IPS-18a (cell line): ENCODE results near the gene ZNF878.
A peak's percentile ranks its signal among the peaks of the same experiment; 100 is the strongest.
"Not testable (repeated sequence)": the region's sequence is repeated elsewhere in the genome, so short reads cannot be mapped to it uniquely, and the experiment has no call there.

Experiments
- H3K27ac ChIP-seq: one replicate; pipeline ENCODE4 v1.5.1; 2013; ENCODE audit warnings: low read length
- H3K27me3 ChIP-seq: one replicate; pipeline ENCODE4 v1.6.1; 2013; ENCODE audit warnings: mild to moderate bottlenecking, low read length; ENCODE audit not compliant: control insufficient read depth, insufficient read depth
- H3K36me3 ChIP-seq: one replicate; pipeline ENCODE4 v1.6.1; 2013; ENCODE audit warnings: low read depth, low read length; ENCODE audit not compliant: control insufficient read depth
- H3K4me1 ChIP-seq: one replicate; pipeline ENCODE4 v1.6.1; 2013; ENCODE audit warnings: low read depth, low read length; ENCODE audit not compliant: control insufficient read depth
- H3K4me3 ChIP-seq: one replicate; pipeline ENCODE4 v1.5.1; 2013; ENCODE audit warnings: low read length
- H3K9ac ChIP-seq: one replicate; pipeline ENCODE4 v1.6.1; 2013; ENCODE audit warnings: mild to moderate bottlenecking, low read length, moderate library complexity
- H3K9me3 ChIP-seq: one replicate; pipeline ENCODE4 v1.6.1; 2013; ENCODE audit warnings: low read depth, low read length; ENCODE audit not compliant: control insufficient read depth

Gene ZNF878

GRCh38 chr19:12052497-12053169 is at the start of gene ZNF878:
ZNF878 (minus strand) TSS chr19:12052961; CDS start chr19:12052801, 160 bp downstream.
- Histone ChIP-seq H3K4me1 (peaks cover 4% of the 10 kb centered on the region), H3K9ac (peak within 1 kb of the TSS; percentile 61), H3K27me3 (no peaks in the 10 kb centered on the region), H3K27ac (no peak within 1 kb of the TSS), H3K36me3 (peaks cover 3% of the 10 kb centered on the region), H3K9me3 (no peaks in the 10 kb centered on the region), H3K4me3 (peak within 1 kb of the TSS; percentile 83)

- H3K9me3 ChIP-seq: peaks cover 8% of the 10 kb centered on the region
- H3K4me1 ChIP-seq: peaks cover 2% of the 10 kb centered on the region
- peaks cover 18% of the 10 kb centered on the region for H3K36me3 ChIP-seq
Measured at GRCh38 chr19:12098040-12098439, 45.3 kb upstream of the ZNF878 start.

DNA sequence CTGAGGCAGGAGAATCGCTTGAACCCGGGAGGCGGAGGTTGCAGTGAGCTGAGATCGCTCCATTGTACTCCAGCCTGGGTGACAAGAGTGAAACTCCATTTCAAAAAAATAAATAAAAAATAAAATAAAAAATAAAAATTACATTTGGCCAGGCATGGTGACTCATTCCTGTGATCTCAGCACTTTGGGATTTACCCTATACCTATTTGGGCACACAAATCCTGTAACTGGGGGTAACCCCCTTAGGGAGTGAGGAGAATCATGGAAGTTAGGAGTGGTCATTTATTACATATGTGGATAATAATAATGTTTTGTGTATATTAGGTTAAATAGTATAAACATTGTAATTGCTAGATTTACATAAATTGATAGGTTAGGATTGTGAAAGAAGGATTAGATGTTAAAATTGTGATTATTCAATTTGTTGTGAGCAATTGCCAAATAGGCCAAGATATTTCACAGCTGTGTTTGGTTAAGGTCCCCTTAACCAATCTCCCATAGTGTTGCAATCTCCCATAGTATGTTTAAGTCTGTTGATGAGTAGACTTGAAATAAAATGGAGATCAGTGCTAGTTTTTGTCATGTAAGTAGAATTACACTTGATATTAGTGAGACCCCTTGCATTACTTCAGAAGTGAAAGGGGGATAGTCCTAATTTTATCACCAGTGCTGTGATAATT is 42.5 kb upstream of the ZNF878 start:
- Histone ChIP-seq H3K9me3 (peaks cover 8% of the 10 kb centered on the region), H3K4me3 (no peak overlapping the region), H3K27me3 (no peaks in the 10 kb centered on the region), H3K27ac (no peak overlapping the region), H3K9ac (no peak overlapping the region), H3K4me1 (peaks cover 4% of the 10 kb centered on the region), H3K36me3 (peaks cover 18% of the 10 kb centered on the region)

More at GRCh38 chr19:12098040-12098439, 45.3 kb upstream of the ZNF878 start:
- Histone ChIP-seq H3K4me3 (no peak overlapping the region), H3K9ac (no peak overlapping the region), H3K27me3 (no peaks in the 10 kb centered on the region), H3K27ac (no peak overlapping the region)

DNA sequence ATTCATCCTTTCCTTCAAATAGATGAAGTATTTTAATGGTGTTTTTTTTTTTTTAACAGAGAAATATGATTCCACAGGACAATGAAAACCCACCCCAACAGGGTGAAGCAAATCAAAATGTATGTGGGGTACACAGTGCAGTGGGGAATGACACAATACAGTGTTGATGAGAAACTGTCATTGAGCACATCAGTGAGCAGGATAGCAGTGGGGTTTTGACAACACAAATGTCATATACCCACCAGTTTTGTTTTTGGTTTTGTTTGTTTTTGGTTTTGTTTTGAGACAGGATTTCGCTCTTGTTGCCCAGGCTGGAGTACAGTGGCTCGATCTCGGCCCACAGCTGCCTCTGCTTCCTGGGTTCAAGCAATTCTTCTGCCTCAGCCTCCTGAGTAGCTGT is 41.0 kb upstream of the ZNF878 start:
- Histone ChIP-seq H3K9ac (no peak overlapping the region), H3K27me3 (no peaks in the 10 kb centered on the region), H3K4me1 (peaks cover 4% of the 10 kb centered on the region), H3K4me3 (no peak overlapping the region), H3K27ac (no peak overlapping the region), H3K9me3 (peaks cover 8% of the 10 kb centered on the region), H3K36me3 (peaks cover 18% of the 10 kb centered on the region)

GRCh38 chr19:12092956-12093355 is 40.2 kb upstream of the ZNF878 start:
- Histone ChIP-seq H3K9ac (peak overlapping the region; percentile 92), H3K27ac (no peak overlapping the region), H3K4me3 (peak overlapping the region; percentile 90), H3K27me3 (no peaks in the 10 kb centered on the region), H3K9me3 (peaks cover 5% of the 10 kb centered on the region), H3K36me3 (peaks cover 15% of the 10 kb centered on the region), H3K4me1 (peaks cover 4% of the 10 kb centered on the region)

DNA sequence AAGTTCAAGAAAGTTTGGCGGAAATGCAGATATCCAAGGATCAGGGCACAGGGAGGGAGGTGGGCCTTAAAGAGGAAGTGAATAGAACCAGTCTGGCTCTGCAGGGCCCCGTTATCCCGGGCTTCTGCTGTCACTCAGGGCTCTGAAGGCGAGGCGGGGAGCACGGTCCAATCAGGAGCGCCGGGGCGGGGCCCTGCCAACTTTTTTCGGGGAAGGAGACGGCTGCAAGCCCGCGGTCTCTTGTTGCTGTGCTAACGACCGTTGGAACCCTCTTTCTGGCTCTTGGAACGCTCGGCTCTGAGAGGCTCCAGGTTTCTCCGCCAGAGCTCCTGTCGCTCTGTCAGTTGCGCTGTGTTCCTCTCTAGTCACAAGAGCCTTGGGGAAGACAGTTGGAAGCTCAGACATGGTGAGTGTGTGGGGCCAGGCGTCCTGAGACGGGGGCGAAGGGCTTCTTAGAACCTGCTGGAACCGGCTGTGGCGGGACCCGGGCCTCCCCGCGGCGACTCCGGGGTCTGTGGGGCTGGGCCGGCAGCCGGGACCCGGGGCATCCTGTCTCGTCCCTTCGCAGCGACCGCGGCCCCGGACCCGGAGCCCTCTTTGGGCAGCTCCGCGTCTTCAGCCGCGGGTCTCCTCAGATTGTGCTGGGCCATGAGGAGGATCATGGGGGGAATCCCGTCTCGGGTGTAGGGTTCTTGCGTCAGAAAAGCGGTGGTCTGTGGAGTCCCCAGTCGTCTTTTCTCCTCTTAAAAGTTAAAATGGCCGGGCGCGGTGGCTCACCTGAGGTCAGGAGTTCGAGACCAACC is 39.5 kb upstream of the ZNF878 start:
- Histone ChIP-seq H3K9ac (peak overlapping the region; percentile 92), H3K36me3 (peaks cover 11% of the 10 kb centered on the region), H3K4me1 (peaks cover 4% of the 10 kb centered on the region), H3K27me3 (no peaks in the 10 kb centered on the region), H3K9me3 (peaks cover under 1% of the 10 kb centered on the region), H3K4me3 (peak overlapping the region; percentile 90), H3K27ac (peak overlapping the region; percentile 90)

DNA sequence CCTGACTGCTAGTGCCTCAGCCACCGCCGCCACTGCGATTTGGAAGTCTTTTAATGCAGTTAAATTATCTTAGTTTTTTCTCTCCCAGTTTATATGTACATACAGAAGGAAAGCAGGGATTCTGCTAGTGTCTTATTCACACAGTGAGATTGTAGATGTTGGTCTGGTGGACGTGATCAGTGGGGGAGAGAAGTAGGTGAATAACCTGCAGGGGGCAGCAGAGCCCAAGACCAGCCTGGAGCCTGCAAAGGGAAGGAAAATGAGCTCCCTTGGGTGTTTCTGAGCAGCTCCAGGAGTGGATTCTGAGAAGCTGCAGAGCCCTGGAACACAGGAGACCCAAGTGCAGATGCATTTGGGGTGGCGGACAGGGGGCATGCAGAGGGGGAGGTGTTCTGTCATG is 38.0 kb upstream of the ZNF878 start:
- H3K27me3 ChIP-seq: no peaks in the 10 kb centered on the region
- peaks cover 5% of the 10 kb centered on the region for H3K36me3 ChIP-seq
- H3K27ac ChIP-seq: no peak overlapping the region
- H3K4me3 ChIP-seq: no peak overlapping the region
- H3K9me3 ChIP-seq: no peaks in the 10 kb centered on the region
- no peak overlapping the region for H3K9ac ChIP-seq
- peaks cover 4% of the 10 kb centered on the region for H3K4me1 ChIP-seq

- Histone ChIP-seq H3K9me3 (peaks cover 7% of the 10 kb centered on the region), H3K36me3 (no peaks in the 10 kb centered on the region), H3K27me3 (no peaks in the 10 kb centered on the region), H3K9ac (no peak overlapping the region), H3K27ac (no peak overlapping the region), H3K4me1 (no peaks in the 10 kb centered on the region), H3K4me3 (no peak overlapping the region)
Measured at GRCh38 chr19:12085074-12085818, 32.5 kb upstream of the ZNF878 start.

DNA sequence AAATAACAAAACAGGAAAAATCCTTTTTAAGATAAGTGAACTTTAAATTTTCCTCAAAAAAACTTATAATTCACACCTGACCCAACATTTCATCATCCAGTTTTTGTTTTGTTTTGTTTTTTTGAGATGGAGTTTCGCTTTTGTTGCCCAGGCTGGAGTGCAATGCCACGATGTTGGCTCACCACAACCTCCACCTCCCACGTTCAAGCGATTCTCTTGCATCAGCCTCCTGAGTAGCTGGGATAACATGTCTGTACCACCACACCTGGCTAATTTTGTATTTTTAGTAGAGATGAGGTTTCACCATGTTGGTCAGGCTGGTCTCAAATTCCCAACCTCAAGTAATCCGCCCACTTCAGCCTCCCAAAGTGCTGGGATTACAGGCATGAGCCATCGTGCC is 30.6 kb upstream of the ZNF878 start:
- not testable (repeated sequence) for H3K27ac ChIP-seq

GRCh38 chr19:12077375-12077774 is 24.6 kb upstream of the ZNF878 start:
- peaks cover 69% of the 10 kb centered on the region for H3K9me3 ChIP-seq
- H3K4me3 ChIP-seq: no peak overlapping the region
- H3K36me3 ChIP-seq: peaks cover 39% of the 10 kb centered on the region
- no peaks in the 10 kb centered on the region for H3K4me1 ChIP-seq
- H3K9ac ChIP-seq: no peak overlapping the region
- H3K27ac ChIP-seq: no peak overlapping the region
- H3K27me3 ChIP-seq: no peaks in the 10 kb centered on the region

More for the DNA sequence above, 30.6 kb upstream of the ZNF878 start:
- H3K4me3 ChIP-seq, H3K9ac ChIP-seq, H3K36me3 ChIP-seq, H3K27me3 ChIP-seq, H3K4me1 ChIP-seq: not testable (repeated sequence)
- peaks cover 19% of the 10 kb centered on the region for H3K9me3 ChIP-seq

- peaks cover 39% of the 10 kb centered on the region for H3K36me3 ChIP-seq
- H3K9ac ChIP-seq, H3K4me3 ChIP-seq, H3K4me1 ChIP-seq, H3K27ac ChIP-seq, H3K27me3 ChIP-seq: not testable (repeated sequence)
- peaks cover 69% of the 10 kb centered on the region for H3K9me3 ChIP-seq
Measured at GRCh38 chr19:12076331-12076730, 23.6 kb upstream of the ZNF878 start.
